ENCODE measurements around the gene ERC1.
A peak's percentile ranks its signal among the peaks of the same experiment; 100 is the strongest.

Gene ERC1

DNA sequence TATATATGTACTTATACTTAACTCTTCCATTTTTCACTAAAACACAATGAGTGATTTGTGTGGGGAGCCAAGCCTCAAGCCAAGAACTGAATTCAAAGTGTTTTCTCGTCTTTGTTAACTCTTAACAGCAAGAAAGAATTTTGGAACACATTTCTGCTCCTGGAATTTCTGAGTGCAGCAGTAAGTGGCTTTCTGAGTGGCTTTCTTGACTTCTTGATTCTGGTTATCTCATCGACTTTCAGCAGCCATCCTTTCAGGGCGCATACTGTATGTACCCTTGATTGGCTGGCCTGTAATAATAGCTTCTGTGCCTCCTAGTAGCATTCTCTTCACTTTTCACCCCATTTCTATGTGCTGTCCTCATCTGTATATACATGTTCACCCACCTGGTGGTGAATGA lies 446.0 kb downstream of the ERC1 start:
- DNase-seq (ENCODE audit: low read depth, low spot score): no peak
- H3K4me3 ChIP-seq (ENCODE audit: low read depth, low read length): no peak overlapping the region
- CTCF ChIA-PET: no interaction called here
- TF ChIP-seq, protein P1, sequence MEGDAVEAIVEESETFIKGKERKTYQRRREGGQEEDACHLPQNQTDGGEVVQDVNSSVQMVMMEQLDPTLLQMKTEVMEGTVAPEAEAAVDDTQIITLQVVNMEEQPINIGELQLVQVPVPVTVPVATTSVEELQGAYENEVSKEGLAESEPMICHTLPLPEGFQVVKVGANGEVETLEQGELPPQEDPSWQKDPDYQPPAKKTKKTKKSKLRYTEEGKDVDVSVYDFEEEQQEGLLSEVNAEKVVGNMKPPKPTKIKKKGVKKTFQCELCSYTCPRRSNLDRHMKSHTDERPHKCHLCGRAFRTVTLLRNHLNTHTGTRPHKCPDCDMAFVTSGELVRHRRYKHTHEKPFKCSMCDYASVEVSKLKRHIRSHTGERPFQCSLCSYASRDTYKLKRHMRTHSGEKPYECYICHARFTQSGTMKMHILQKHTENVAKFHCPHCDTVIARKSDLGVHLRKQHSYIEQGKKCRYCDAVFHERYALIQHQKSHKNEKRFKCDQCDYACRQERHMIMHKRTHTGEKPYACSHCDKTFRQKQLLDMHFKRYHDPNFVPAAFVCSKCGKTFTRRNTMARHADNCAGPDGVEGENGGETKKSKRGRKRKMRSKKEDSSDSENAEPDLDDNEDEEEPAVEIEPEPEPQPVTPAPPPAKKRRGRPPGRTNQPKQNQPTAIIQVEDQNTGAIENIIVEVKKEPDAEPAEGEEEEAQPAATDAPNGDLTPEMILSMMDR (IDR thresholded peaks at IDR 0.05; ENCODE audit: insufficient read depth, low read length, missing control alignments): no peak
- POLR2A ChIA-PET: no interaction called here

DNA sequence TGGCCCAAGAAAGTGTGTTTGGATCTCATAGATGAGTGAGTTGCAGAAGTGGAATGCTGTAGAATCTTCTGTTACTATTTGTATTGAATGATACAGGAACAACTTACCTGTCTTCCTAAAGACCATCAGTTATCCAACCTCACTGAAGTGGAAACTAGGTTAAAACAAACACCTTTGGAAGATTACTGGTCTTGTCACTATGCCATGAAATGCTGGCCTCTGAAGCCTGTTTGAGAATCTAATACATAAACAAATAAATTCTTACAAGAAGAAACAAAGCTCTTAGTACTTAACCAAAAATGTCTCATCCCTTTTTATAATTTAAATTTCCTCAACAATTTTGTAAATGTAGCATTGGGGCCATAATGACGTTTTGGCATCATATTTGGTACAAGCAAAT lies 448.2 kb downstream of the ERC1 start:
- ChIA-PET POLR2A (interaction anchor here (0.6 kb wide), 1 partner anchor 126 kb away, joined by 3 read pairs; no protein-coding TSS in a partner anchor), CTCF (no interaction called here)

DNA sequence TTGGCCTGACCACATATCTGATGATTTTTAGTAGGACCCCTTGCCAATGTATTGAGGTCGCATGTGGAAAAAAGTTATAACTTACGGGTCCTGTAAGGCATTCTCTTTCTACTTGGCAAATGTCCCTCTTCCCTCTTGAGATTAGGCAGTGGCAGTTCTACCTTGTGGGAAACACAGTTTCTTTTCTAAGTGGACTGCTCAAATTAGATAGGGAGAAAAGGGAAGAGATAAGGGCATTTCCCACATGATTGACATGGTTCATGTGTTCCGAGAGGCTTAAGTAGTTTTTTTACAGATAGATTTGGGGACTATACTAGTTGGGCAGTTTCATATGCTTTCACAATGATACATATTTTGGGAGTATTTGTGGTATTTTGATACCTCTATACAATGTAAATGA lies 448.7 kb downstream of the ERC1 start:
- TF ChIP-seq, protein P1 (IDR thresholded peaks at IDR 0.05; ENCODE audit: insufficient read depth, low read length, missing control alignments): no peak
- H3K4me3 ChIP-seq (ENCODE audit: low read depth, low read length): no peak overlapping the region
- DNase-seq (ENCODE audit: low read depth, low spot score): no peak
- CTCF ChIA-PET: no interaction called here
- POLR2A ChIA-PET: no interaction called here

More for the DNA sequence above, 448.2 kb downstream of the ERC1 start:
- no peak overlapping the region for H3K4me3 ChIP-seq (ENCODE audit: low read depth, low read length)
- no peak for DNase-seq (ENCODE audit: low read depth, low spot score)
- TF ChIP-seq, protein P1 (IDR thresholded peaks at IDR 0.05; ENCODE audit: insufficient read depth, low read length, missing control alignments): no peak

DNA sequence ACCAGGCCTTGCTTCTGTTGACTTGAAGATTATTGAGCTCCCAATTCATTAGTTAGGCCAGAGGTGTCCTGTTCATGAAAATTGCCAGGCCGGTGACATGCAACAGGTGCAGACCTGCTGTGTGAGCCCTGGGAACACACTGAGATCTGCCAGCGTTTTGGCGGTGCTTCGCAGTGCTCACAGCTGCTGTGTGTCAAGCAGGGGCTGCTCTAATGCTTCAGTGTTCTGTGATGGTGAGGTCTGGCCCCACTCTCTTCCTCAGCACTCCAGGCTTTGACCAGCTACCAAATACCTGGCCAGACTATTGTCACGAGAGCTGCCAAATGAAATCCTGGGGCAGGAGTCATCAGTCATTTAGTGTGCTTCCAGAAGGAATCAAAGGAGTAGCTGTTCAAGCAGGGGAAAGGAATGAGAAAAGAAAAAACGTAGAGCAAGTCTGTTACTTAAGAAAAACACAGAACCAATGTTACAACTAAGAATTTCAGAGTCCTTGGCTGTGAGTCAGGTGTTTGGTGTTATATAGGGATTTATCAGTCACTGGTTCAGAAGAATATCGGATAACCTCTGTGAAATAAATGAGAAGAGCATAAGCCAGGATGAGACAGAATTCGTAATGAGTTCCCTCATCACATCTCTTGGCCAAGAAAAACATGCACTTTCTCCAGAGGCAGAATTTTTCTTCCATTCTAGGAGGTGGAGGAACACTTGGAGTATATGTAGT lies 452.6 kb downstream of the ERC1 start:
- ChIA-PET POLR2A (interaction anchor here (0.7 to 2.4 kb wide), 2 partner anchors 31 to 84 kb away, joined by 5 to 16 read pairs; no protein-coding TSS in a partner anchor), CTCF (interaction anchor here (0.8 to 1.6 kb wide), 3 partner anchors 10 to 139 kb away, joined by 3 to 6 read pairs (median 5); no protein-coding TSS in a partner anchor)
- peak overlapping the region; percentile 38 for H3K4me3 ChIP-seq (ENCODE audit: low read depth, low read length)
- peak; percentile 78 for DNase-seq (ENCODE audit: low read depth, low spot score)
- TF ChIP-seq, protein P1 (IDR thresholded peaks at IDR 0.05; ENCODE audit: insufficient read depth, low read length, missing control alignments): no peak

DNA sequence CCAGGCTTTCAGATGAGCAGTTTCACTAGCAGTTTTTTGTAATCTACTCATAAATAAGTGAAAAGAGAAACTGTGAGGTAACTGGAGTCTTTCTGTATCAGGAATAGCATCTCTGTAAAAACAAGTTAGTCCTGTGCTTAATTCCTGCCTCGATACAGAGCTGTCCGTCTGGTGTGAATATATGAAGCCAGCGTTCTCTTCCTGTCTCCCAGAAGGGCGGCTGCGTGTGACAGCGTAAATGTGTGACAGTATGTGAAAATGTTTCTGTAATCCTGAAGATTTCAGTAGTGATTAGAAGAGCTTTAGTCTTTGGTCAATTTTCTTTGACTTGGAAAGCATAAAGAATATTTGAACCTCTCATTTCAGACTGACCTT lies 453.1 kb downstream of the ERC1 start:
- CTCF ChIA-PET: interaction anchor here (1.1 to 1.6 kb wide), 3 partner anchors 10 to 144 kb away, joined by 3 to 6 read pairs (median 5); no protein-coding TSS in a partner anchor
- POLR2A ChIA-PET: interaction anchor here (2.4 kb wide), 1 partner anchor 30 kb away, joined by 16 read pairs; no protein-coding TSS in a partner anchor
- TF ChIP-seq, protein P1 (IDR thresholded peaks at IDR 0.05; ENCODE audit: insufficient read depth, low read length, missing control alignments): no peak
- peak overlapping the region; percentile 38 for H3K4me3 ChIP-seq (ENCODE audit: low read depth, low read length)
- DNase-seq (ENCODE audit: low read depth, low spot score): no peak

DNA sequence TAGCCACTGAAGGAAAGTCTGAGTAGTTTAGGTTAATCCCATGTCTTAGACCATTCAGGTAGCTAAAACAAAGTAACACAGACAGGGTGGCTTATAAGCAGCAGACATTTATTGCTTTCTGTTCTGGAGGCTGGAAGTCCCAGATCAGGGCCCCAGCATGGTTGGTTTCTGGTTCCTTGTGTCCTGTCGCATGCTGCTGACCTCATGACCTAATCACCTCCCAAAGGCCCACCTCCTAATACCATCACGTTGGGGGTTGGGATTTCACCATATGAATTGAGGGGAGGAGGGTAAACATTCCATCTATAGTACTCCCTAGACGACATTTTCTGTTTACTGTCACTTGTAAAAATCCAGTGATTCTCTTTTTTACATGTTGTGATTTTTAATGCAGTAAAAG lies 454.8 kb downstream of the ERC1 start:
- TF ChIP-seq, protein P1 (IDR thresholded peaks at IDR 0.05; ENCODE audit: insufficient read depth, low read length, missing control alignments): no peak
- no peak for DNase-seq (ENCODE audit: low read depth, low spot score)
- CTCF ChIA-PET: interaction anchor here (1.0 to 1.7 kb wide), 4 partner anchors 9 to 328 kb away, joined by 3 to 6 read pairs (median 4); no protein-coding TSS in a partner anchor
- H3K4me3 ChIP-seq (ENCODE audit: low read depth, low read length): no peak overlapping the region
- POLR2A ChIA-PET: no interaction called here
